Kasumi-1 (cell line): ENCODE results near the gene SETD2.

Experiments used
- DNase-seq, 2 experiments: peaks; one replicate each; lab custom pipeline; 2025; lab: John Stamatoyannopoulos, UW

SETD2 gene

GRCh38 chr3:46984591-46985459 is 179.1 kb downstream of the SETD2 start:
- DNase-seq = no peak

GRCh38 chr3:46982546-46982945 is 181.4 kb downstream of the SETD2 start:
- no peak for DNase-seq

- peak; percentile 16 to 20 for DNase-seq
Observed at GRCh38 chr3:46981932-46982471, 181.9 kb downstream of the SETD2 start.

DNA sequence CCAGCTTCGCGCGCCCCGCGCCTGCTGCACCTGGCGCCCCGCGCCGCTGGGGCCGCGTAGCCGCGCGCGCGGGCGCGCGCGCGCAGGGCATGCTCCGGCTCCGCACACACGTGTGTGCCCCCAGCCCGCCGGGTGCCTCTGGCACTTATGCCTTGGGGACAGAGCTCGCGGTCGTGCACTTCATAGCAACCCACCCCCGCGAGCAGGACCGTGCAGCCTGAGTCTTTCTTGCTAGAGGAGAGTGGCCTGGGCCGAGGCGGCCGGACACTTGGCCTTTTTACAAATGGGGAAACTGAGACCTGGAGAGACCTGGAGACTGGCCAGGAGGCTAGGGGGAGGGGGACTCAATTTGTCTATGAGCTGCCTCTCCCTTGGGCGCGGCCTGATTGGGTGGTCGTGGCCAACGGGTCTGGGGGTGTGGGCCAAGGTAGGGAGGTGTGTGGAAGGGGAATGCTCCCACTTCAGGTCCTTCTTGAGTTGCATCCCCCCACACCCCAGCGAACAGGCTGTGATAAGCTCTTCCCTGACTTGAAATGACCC is 183.9 kb downstream of the SETD2 start:
- DNase-seq = no peak

GRCh38 chr3:46978985-46979944 is 184.6 kb downstream of the SETD2 start, which contains the start of gene NBEAL2:
NBEAL2 (plus strand) TSS chr3:46979666; CDS start chr3:46979862, 196 bp downstream.
- DNase-seq = peak; percentile 95 to 97

DNA sequence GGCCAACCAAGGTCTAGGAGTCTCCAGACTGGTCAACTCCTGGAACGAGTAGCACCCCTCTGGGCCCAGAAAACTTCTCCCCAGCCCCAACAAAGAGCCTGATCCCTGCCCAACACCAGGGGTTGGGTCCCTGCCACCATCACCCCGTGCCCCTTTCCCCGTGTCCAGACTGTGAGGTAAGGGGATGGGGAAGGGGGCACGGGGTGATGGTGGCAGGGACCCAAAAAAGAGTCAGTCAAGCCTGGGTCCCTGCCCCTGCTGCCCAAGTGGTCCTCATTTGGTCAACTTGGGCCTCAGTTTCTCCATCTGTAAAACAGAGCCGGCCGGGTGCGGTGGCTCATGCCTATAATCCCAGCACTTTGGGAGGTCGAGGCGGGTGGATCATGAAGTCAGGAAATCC is 185.5 kb downstream of the SETD2 start:
- no peak for DNase-seq

- DNase-seq = no peak
Observed at GRCh38 chr3:46977811-46978195, 186.1 kb downstream of the SETD2 start.

DNA sequence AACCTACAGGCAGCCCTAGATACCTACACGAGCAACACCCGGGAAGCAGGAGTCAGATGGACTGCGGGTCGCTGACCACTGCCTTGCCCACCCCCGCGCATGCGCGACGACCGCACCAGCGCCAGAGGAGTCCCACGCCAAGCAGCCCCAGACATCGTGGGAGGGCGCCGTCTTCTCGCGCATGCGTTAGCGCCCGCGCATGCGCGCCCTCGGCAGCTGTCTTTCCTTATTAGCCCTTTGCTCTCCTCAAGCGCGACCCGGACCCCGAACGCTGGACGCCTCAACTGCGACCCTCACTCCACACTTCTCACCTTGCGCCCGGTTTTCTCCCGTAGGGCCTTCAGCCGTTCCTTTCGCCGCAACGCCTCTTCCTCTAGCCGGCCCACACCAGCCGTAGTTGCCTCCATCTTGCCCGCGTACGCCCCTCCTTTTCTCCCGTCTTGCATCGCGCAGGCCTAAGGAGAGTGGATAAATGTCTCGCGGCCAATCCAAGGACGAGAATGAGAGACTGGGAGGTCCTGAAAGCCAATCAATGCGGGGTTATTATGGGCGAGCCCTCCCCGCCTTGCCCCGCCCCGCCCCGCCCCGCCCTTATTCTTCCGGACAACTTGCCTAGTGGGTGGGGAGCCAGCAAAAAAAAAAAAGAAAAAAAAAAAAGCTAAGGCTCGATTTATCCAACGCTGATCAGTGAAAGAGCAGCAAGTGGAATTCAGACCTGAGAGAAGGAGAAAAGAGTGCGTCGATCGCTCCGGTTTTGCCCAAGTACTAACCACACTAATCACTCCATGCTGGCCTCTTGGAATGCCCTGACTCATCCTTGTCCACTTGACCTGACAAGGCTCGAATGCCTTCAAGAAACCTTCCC is 187.4 kb downstream of the SETD2 start, which contains the start of gene CCDC12:
CCDC12 (minus strand) TSS at position 420 of the 865 bp plus-strand sequence; CDS start at position 407, 13 bp downstream.
- DNase-seq = peak; percentile 98 to 99

GRCh38 chr3:46974421-46975171 is 189.3 kb downstream of the SETD2 start:
- peak; percentile 51 for DNase-seq

- no peak for DNase-seq
Observed at GRCh38 chr3:46972396-46972795, 191.5 kb downstream of the SETD2 start.

GRCh38 chr3:46971742-46972141 is 192.2 kb downstream of the SETD2 start:
- DNase-seq = peak; percentile 25 to 32

GRCh38 chr3:46971151-46971550 is 192.8 kb downstream of the SETD2 start:
- DNase-seq = no peak

DNA sequence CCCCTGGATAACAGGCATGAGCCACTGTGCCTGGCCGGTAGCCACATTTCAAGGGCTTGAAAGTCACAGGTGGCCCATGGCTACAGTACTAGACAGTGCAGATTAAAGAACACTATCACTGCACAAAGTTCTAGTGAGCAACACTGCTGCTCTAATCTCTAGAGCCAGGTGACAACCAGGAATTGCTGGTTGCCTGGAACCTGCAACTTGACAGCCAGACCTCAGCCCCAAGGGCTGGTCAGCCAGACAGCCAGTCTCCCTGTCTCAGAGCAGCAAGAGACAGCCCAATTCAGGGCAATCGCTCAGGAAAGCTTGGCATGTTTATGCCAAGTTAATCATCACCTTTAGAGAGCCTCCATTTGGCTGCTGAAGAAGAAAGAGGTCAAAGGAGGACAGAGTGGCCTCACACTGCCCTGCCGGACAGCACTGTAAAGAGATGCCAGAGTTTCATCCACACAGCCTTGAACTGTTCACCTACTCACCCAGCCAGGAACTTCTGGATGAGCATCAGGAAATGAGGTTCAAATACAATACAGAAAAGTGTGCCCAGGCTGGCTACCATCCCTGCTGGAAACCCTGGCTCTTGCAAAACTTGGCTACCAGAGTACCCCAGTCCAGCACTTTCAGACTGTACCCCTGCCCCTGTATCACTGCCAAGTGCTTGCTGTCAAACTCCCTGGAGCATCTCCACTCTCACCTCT is 193.4 kb downstream of the SETD2 start:
- no peak for DNase-seq

DNA sequence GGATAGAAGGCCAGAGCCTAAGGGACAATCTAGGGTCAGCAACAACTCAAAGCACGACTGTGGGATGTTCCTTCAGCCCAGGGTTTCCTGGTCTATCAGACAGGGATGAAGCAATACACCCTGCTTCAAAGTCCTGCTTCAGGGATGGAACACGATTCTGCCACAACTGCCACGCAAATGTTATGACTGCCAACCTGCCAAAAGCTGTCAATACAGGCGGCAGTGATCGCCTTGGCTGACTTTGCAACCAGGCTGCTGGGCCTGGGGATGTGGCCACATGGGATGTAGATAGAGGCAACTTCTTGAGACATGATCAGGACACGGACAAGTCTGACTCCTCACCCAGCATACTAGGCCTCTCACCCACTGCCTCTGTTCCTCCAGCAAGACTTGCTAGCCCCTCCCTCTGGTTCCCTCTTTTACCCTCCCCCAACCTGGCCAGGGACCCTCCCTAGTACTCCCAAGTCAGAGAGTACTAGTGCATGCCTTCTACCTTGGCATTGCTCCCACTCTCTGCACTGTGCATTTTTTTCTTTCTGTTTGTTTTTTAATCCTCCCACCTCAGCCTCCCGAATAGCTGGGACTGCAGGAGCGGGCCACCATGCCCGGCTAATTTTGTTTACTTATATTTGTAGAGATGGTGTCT is 195.0 kb downstream of the SETD2 start:
- DNase-seq = no peak

- peak; percentile 8 to 11 for DNase-seq
Observed at GRCh38 chr3:46966811-46967210, 197.1 kb downstream of the SETD2 start.
